Measurements from ENCODE around the gene ADCY4.

GRCh38 chr14:24379907-24380730, 45.2 kb upstream of the ADCY4 start:
- TF ChIP-seq CTCF (IDR thresholded peaks at IDR 0.05): no peak
- no peak for TF ChIP-seq POLR2A (IDR thresholded peaks at IDR 0.05)

Measured in esophagus squamous epithelium (tissue), 4 donors.